GM12875 (cell line): ENCODE measurements around the gene TRPV4.

Source experiments
- H3K4me3 ChIP-seq: one replicate; pipeline ENCODE4 v1.5.1; 2011; ENCODE audit warnings: low read depth, low read length, control low read depth
- CTCF ChIP-seq: IDR thresholded peaks from 2 replicates; pipeline ENCODE4 v1.5.1; 2011; ENCODE audit warnings: low read depth, mild to moderate bottlenecking, control low read depth, inconsistent platforms, low read length, moderate library complexity, borderline replicate concordance; ENCODE audit not compliant: insufficient read depth

TRPV4 gene

GRCh38 chr12:109771746-109772621 is 61.2 kb downstream of the TRPV4 start:
- no peak for TF ChIP-seq CTCF
- no peak overlapping the region for H3K4me3 ChIP-seq

- H3K4me3 ChIP-seq, result no peak overlapping the region
- 0 out of 2 replicates have a peak, but pooled peaks have one; percentile 3 for TF ChIP-seq CTCF
Measured at GRCh38 chr12:109770861-109771670, 62.1 kb downstream of the TRPV4 start.

GRCh38 chr12:109770104-109770860 is 62.9 kb downstream of the TRPV4 start:
- no peak overlapping the region for H3K4me3 ChIP-seq
- no peak for TF ChIP-seq CTCF

- no peak for TF ChIP-seq CTCF
- no peak overlapping the region for H3K4me3 ChIP-seq
Measured at GRCh38 chr12:109768901-109769670, 64.1 kb downstream of the TRPV4 start.

- TF ChIP-seq CTCF, result no peak
- no peak overlapping the region for H3K4me3 ChIP-seq
Measured at GRCh38 chr12:109767991-109768900, 65.0 kb downstream of the TRPV4 start.
